Suprapubic skin (tissue), 4 donors: ENCODE measurements around the gene CHRNG. TPM values are rescaled to one million over a fixed set of nuclear protein-coding genes. Genes with fewer than 3 reads are reported as not detected.

Source experiments
- DNase-seq, 2 donors: peaks; one replicate each; pipeline ENCODE4 v3.0.0-alpha.2; 2019; ENCODE audit warnings: low spot score in 2 of 2
- H3K27ac ChIP-seq: fragments of 200-600 bp; sonication (generic); one replicate; pipeline ENCODE4 v1.5.1; 2019
- H3K27me3 ChIP-seq: fragments of 200-600 bp; sonication (generic); one replicate; pipeline ENCODE4 v1.5.1; 2019
- H3K36me3 ChIP-seq: fragments of 200-600 bp; sonication (generic); one replicate; pipeline ENCODE4 v1.5.1; 2019
- H3K4me1 ChIP-seq: fragments of 200-600 bp; sonication (generic); one replicate; pipeline ENCODE4 v1.5.1; 2019
- H3K4me3 ChIP-seq: fragments of 200-600 bp; sonication (generic); one replicate; pipeline ENCODE4 v1.5.1; 2019; ENCODE audit warnings: mild to moderate bottlenecking
- H3K9me3 ChIP-seq: fragments of 200-600 bp; sonication (generic); one replicate; pipeline ENCODE4 v1.5.1; 2019
- CTCF ChIP-seq, 2 donors: fragments of 200-600 bp in 1 of 2; fragments of 450-650 bp in 1 of 2; sonication (generic) in 1 of 2; IDR thresholded peaks; one replicate each; pipeline ENCODE4 v1.5.1; 2016 to 2019; ENCODE audit warnings: antibody characterized with exemption in 2 of 2, mild to moderate bottlenecking in 1 of 2, moderate library complexity in 1 of 2
- EP300 ChIP-seq: sonication (generic); formaldehyde crosslinking; IDR thresholded peaks from one replicate; pipeline ENCODE4 v1.6.1; 2017; ENCODE audit warnings: antibody characterized with exemption
- POLR2A ChIP-seq, 2 donors: fragments of 450-650 bp; IDR thresholded peaks; one replicate each; pipeline ENCODE4 v1.6.1; 2017; ENCODE audit warnings: antibody characterized with exemption in 2 of 2, mild to moderate bottlenecking in 2 of 2, moderate library complexity in 2 of 2
- POLR2AphosphoS5 ChIP-seq, 3 donors: sonication (generic); formaldehyde crosslinking; IDR thresholded peaks; one replicate each; pipeline ENCODE4 v1.6.1; 2017; ENCODE audit warnings: antibody characterized with exemption in 3 of 3
- WGBS: methylation state at CpG from one replicate; pipeline ENCODE4 v1.1.5; 2018; 5-methylcytosine and 5-hydroxymethylcytosine counted together
- total RNA-seq, 4 donors: library from RNA; depleted of rRNA; stranded (reverse); fragments of >200 nt; gene quantifications; one replicate each; pipeline ENCODE4 v1.1.0, GENCODE V29; 2016

The CHRNG gene
- total RNA-seq, 4 donors from 2014 or later: not detected

- no peak overlapping the region for H3K27ac ChIP-seq
- H3K27me3 ChIP-seq: peaks cover 32% of the 10 kb centered on the region
- TF ChIP-seq POLR2AphosphoS5 (IDR thresholded peaks at IDR 0.05) (no peak), CTCF (IDR thresholded peaks at IDR 0.05) (no peak)
- 64% methylated on average over 13 of the region's 13 CpGs for WGBS
- no peaks in the 10 kb centered on the region for H3K9me3 ChIP-seq
- no peak for DNase-seq
- no peaks in the 10 kb centered on the region for H3K36me3 ChIP-seq
- peaks cover 3% of the 10 kb centered on the region for H3K4me1 ChIP-seq
- H3K4me3 ChIP-seq: no peak overlapping the region
Observed at GRCh38 chr2:232497348-232497747, 42.1 kb upstream of the CHRNG start.

GRCh38 chr2:232498452-232498851, 41.0 kb upstream of the CHRNG start:
- Histone ChIP-seq H3K27ac (no peak overlapping the region), H3K27me3 (peaks cover 40% of the 10 kb centered on the region), H3K36me3 (no peaks in the 10 kb centered on the region), H3K9me3 (no peaks in the 10 kb centered on the region), H3K4me1 (peaks cover 14% of the 10 kb centered on the region), H3K4me3 (no peak overlapping the region)
- DNase-seq: no peak
- TF ChIP-seq EP300 (no peak), POLR2A (IDR thresholded peaks at IDR 0.05) (no peak), CTCF (IDR thresholded peaks at IDR 0.05) (no peak), POLR2AphosphoS5 (IDR thresholded peaks at IDR 0.05) (no peak)
- 95% methylated on average over 3 of the region's 3 CpGs for WGBS

GRCh38 chr2:232501331-232501771, 38.1 kb upstream of the CHRNG start:
- Histone ChIP-seq H3K27ac (no peak overlapping the region), H3K27me3 (peaks cover 64% of the 10 kb centered on the region), H3K36me3 (no peaks in the 10 kb centered on the region), H3K4me3 (no peak overlapping the region), H3K4me1 (peaks cover 19% of the 10 kb centered on the region), H3K9me3 (no peaks in the 10 kb centered on the region)
- TF ChIP-seq CTCF (IDR thresholded peaks at IDR 0.05) (no peak), POLR2A (IDR thresholded peaks at IDR 0.05) (no peak), POLR2AphosphoS5 (IDR thresholded peaks at IDR 0.05) (no peak)
- 68% methylated on average over 9 of the region's 9 CpGs for WGBS
- DNase-seq: no peak

GRCh38 chr2:232501794-232502390, 37.6 kb upstream of the CHRNG start:
- TF ChIP-seq POLR2A (IDR thresholded peaks at IDR 0.05) (no peak), EP300 (no peak)
- no peaks in the 10 kb centered on the region for H3K36me3 ChIP-seq
- H3K4me3 ChIP-seq: no peak overlapping the region
- no peak for DNase-seq
- H3K27ac ChIP-seq: no peak overlapping the region
- WGBS: 53% methylated on average over 10 of the region's 10 CpGs
- H3K27me3 ChIP-seq: peaks cover 68% of the 10 kb centered on the region
- peaks cover 19% of the 10 kb centered on the region for H3K4me1 ChIP-seq
- H3K9me3 ChIP-seq: no peaks in the 10 kb centered on the region

- Histone ChIP-seq H3K27me3 (peaks cover 71% of the 10 kb centered on the region), H3K27ac (no peak overlapping the region), H3K4me1 (peaks cover 19% of the 10 kb centered on the region), H3K4me3 (peak overlapping the region; percentile 38), H3K36me3 (no peaks in the 10 kb centered on the region), H3K9me3 (no peaks in the 10 kb centered on the region)
- DNase-seq: no peak
- no peak for TF ChIP-seq POLR2AphosphoS5 (IDR thresholded peaks at IDR 0.05)
- no peak for TF ChIP-seq POLR2A (IDR thresholded peaks at IDR 0.05)
- no peak for TF ChIP-seq CTCF (IDR thresholded peaks at IDR 0.05)
- no peak for TF ChIP-seq EP300
- WGBS: 6% methylated on average over 3 of the region's 21 CpGs
Observed at GRCh38 chr2:232502511-232502910, 37.0 kb upstream of the CHRNG start.
